GM18520 (cell line): ENCODE data around the gene GLI3.

Experiments
- ATAC-seq: cut with Tn5 transposase; IDR thresholded peaks from one replicate; pipeline ENCODE4 v1.9.1; 2021; ENCODE audit not compliant: unreplicated experiment

The GLI3 gene

DNA sequence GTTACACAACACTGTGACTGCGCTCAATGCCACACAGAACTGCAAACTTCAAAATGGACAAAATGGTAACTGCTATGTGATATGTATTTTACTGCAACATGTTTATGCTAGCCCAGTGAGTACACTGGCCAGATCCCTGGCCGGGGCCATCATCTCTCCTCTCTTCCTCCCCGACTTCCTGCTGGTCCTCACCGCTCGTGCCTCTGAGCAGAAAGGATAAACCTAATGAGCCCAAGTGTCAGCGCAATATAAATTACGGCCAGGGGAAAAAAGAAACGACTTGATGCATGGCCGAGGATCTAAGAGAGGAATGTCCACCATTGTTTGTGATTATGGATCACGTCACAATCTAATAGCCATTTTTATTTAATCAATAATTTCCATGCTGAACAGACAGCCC, 225.2 kb downstream of the GLI3 start:
- no peak for ATAC-seq

DNA sequence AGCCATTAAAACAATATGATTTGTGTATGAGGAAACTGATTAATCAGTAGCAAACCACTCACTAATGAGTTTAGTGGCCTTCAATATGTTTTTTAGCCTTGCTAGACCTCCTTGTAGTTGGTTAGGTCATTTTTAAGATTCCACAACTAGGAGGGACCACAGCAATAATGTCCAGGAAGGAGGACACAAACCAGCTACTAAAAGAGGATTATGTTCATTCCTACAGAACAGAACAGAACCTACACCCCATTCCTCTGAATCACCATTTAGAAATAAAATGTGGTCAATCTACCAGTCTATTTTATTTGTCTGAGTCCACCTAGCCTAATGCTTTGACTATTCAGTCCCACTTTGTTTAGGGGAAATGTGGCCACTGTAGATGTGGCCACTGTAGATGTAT, 226.3 kb downstream of the GLI3 start:
- no peak for ATAC-seq

DNA sequence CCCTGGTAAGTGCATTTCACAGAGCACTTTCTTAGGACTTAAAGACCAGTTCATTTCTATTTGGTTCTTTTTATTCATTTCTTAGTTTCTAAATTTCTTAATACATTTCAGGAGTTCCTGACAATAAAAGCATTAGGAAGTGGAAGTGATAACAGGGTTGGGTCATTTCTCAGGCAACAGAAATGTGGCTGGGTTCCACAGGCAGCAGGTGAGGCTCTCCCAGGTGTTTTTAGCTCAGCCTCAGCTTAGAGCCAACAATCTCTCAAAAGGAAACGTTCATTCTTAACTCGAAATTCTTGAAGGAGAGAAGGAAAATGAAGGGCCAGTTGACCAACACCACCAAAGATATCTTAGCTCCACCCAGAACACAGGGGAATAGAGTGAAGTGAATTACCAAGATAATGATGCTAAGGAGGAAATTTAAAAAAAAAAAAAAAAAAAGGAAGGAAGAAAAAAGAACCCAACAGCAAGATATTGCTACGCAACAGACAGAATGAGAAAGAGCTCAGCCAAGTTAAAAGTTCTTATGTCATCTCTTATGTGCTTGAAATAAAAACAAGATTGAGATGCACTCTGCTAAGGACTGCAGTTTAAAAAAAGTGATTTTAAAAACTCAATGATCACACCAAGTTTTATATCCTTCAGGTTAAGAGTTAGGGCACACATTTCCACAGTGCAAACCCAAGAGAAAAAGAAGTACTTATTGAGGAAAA, 230.1 kb downstream of the GLI3 start:
- ATAC-seq: no peak

DNA sequence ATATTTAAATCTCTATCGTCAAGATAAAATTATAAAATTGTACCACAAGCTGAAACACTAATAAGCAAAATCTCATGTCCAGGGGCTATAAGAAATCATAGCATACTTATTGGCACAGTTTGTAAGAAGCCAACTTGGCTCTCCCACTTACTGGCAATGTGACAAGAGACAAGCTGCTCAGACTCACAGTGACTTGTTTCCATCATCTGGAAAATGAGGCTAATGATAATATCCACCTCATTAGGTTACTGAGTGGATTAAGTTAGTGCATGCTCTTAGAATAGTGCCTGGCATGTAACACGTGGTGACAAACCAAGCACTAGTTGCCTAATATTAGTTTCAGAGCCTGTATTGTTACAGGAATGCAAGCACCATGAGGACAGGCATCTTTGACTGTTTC, 234.4 kb downstream of the GLI3 start:
- no peak for ATAC-seq

DNA sequence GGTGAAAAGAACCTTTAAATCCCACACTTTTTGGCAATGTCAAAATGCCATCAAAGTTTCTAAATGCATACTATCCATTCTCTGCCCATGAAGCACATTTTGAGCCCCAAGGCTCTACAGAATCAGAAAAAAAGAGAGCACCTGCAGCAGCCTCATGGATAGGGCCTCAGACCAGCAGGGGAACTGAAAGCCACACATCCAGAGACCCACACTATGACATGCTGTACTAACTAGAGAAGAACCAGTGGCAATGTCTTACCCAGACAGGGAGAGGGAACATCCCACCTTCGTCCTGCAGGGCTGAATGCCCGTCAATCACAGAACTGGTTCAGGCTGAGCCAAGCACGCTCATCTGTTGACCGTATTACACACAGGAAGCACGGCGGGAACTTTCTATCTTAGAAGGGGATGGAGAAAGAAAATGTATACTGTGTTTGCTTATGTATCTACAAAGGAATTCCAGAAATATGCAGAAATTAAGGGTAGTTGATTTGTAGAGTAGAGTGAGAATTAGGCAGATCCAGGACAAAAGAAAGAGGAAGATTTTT, 237.2 kb downstream of the GLI3 start:
- no peak for ATAC-seq

GRCh38 chr7:41998041-41998440, 239.0 kb downstream of the GLI3 start:
- no peak for ATAC-seq

GRCh38 chr7:41997151-41997550, 239.9 kb downstream of the GLI3 start:
- no peak for ATAC-seq

- no peak for ATAC-seq
Observed at GRCh38 chr7:41996381-41997035, 240.5 kb downstream of the GLI3 start.

- no peak for ATAC-seq
Observed at GRCh38 chr7:41995632-41996271, 241.3 kb downstream of the GLI3 start.

- ATAC-seq: no peak
Observed at GRCh38 chr7:41994746-41995110, 242.3 kb downstream of the GLI3 start.

GRCh38 chr7:41994036-41994745, 242.8 kb downstream of the GLI3 start:
- no peak for ATAC-seq

- ATAC-seq: no peak
Observed at GRCh38 chr7:41992881-41993867, 243.8 kb downstream of the GLI3 start.

DNA sequence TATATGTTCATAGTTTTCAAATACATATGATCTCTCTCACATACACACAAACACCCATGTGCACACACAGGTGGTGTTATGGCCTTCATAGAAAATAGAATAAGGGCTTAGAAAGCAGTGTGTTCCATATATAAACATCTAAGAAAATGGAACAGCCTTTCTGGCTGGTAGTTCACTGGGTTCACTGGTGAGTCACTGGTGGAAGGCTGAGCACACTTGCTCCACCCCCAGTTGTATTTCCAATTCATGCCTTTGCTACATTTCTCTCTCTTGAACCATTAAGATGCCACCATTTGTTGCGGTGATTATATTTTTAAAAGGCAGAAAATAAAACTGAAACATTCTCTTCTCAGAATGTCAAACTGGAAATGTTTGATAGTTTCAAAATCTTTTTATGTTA, 252.1 kb downstream of the GLI3 start:
- no peak for ATAC-seq

DNA sequence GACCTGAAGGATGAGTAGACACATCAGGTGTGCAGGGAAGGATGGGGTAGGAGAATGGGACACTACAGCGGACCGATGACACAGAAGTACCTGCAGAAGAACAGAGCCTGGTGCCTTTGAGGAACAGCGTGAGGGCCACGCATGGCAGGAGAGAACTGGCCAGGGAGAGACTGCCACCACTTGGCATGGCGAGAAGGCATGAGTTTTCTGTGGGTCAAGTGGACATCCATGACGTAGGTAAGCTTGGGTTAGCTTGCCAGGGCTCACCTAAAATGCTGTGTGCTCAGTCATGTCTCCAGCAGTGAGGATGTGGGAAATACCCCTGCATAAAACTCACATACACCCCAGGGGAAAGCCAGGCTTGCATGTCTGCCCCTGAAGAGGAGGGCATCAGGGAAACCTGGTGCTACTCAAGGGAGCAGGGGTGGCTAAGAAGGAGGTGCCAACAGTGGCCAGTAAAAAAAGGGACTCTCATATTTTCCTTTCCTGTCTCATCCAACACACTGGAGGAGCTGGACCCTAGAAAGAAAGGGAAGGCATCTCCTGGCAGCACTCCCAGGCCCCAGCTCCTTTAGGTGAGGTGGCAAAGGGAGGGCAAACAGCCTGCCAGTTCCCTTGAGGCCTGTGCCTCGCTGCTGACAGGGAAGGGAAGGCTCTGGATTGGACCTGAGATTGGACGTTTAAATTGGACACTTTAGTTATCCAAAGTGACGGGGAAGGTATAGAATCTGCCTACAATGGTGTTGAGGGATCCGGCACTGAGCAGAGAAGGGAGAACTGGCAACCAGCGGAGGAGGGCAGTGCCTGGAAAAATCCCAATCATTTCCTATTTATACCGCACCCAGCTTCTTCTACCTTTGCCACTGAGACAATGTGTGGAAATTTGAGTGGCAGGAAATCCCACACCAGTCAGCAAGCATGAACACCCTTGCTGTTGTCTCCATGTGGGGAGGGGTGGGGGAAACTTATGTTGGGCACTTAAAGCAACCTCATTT, 255.7 kb downstream of the GLI3 start:
- no peak for ATAC-seq

- ATAC-seq: no peak
Observed at GRCh38 chr7:41979834-41980307, 257.1 kb downstream of the GLI3 start.

DNA sequence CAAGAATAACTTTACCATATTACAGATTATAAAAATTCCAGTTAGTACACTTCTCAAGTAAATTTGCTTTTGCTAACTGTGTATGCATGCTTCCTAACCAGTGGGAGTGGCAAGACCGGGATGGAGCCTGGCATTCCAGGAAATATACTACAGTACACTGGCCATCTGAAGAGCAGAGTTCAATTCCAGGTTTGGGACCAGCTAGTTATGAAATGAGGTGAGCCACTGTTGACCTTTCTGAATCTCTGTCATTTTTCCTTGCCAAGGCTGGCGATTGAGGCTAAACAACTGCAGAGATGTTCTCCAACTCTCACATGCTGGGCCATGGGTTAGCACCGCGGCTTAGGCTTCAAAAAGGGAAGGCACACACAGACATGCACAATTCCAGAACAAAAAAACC, 258.2 kb downstream of the GLI3 start:
- no peak for ATAC-seq

GRCh38 chr7:41977661-41978060, 259.3 kb downstream of the GLI3 start:
- ATAC-seq: no peak

GRCh38 chr7:41977151-41977651, 259.8 kb downstream of the GLI3 start:
- no peak for ATAC-seq

DNA sequence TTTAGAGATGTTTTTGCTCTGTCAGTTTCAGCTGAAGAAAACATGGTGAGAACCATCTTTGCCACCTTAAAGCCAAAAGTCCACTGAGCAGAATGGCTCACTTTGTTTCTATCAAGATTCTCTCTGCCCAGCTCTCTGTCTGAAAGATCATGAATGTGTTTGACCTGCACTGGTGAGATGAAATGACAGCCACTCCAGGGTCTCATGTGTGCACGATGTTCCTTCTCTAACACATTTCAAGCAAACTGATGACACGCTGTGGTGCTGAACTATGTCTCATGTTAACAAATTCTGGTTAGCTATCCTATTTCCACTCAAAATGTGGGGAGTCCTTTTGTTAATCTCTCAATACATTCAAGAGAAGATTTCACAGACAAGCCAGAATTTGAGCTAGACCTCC, 260.6 kb downstream of the GLI3 start:
- no peak for ATAC-seq
